ENCODE data around the gene SPATA20. TPM values are rescaled to one million over a fixed set of nuclear protein-coding genes. Genes with fewer than 3 reads are reported as not detected.

SPATA20 gene
- total and polyA plus RNA-seq, 2 of the 4 experiments (the other 2 are of a cell fraction): 17.0 to 35.0 TPM

- no peak for TF ChIP-seq CTCF (conservative IDR thresholded peaks at IDR 0.05; ENCODE audit: low read depth, low read length)
- TF ChIP-seq RCOR1 (IDR thresholded peaks at IDR 0.05; ENCODE audit: insufficient replicate concordance, low read length): no peak
- no peak for TF ChIP-seq CEBPB (IDR thresholded peaks at IDR 0.05; ENCODE audit: low read depth, low read length)
- TF ChIP-seq RAD21 (IDR thresholded peaks at IDR 0.05; ENCODE audit: low read length): no peak
- TF ChIP-seq SMC3 (IDR thresholded peaks at IDR 0.05; ENCODE audit: low read depth, low read length): no peak
- no peak for TF ChIP-seq MAFK (IDR thresholded peaks at IDR 0.05; ENCODE audit: low read depth, low read length)
- no peak for TF ChIP-seq CHD1 (IDR thresholded peaks at IDR 0.05; ENCODE audit: low read depth, low read length)
- TF ChIP-seq MXI1 (IDR thresholded peaks at IDR 0.05; ENCODE audit: borderline replicate concordance, low read depth, low read length): no peak
- no peak for TF ChIP-seq POLR2A (IDR thresholded peaks at IDR 0.05; ENCODE audit: low read depth, low read length)
- TF ChIP-seq, protein P1, sequence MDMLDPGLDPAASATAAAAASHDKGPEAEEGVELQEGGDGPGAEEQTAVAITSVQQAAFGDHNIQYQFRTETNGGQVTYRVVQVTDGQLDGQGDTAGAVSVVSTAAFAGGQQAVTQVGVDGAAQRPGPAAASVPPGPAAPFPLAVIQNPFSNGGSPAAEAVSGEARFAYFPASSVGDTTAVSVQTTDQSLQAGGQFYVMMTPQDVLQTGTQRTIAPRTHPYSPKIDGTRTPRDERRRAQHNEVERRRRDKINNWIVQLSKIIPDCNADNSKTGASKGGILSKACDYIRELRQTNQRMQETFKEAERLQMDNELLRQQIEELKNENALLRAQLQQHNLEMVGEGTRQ (IDR thresholded peaks at IDR 0.05; ENCODE audit: low read depth, low read length): no peak
- TF ChIP-seq ELK1 (IDR thresholded peaks at IDR 0.05; ENCODE audit: borderline replicate concordance, low read depth, low read length): no peak
- no peak for TF ChIP-seq NFE2L2 (IDR thresholded peaks at IDR 0.05; ENCODE audit: low read depth, low read length)
- TF ChIP-seq MAZ (IDR thresholded peaks at IDR 0.05; ENCODE audit: borderline replicate concordance, low read depth, low read length): no peak
- TF ChIP-seq BHLHE40 (IDR thresholded peaks at IDR 0.05; ENCODE audit: low read depth, low read length): no peak
- no peak for TF ChIP-seq RFX5 (IDR thresholded peaks at IDR 0.05; ENCODE audit: low read depth, low read length)
- TF ChIP-seq FOS (IDR thresholded peaks at IDR 0.05; ENCODE audit: low read depth, low read length): no peak
- BruUV-seq (replicated peaks): no TSS peak
- H3K23ac ChIP-seq (ENCODE audit: low read depth, low read length): no peak overlapping the region
- no peak overlapping the region for H4K5ac ChIP-seq (ENCODE audit: low read depth, low read length)
- ATAC-seq (ENCODE audit: low read depth): no peak
- no peak overlapping the region for H2AFZ ChIP-seq (replicated peaks; ENCODE audit: low read length, poor library complexity)
- peaks cover 64% of the 10 kb centered on the region for H3K27me3 ChIP-seq (ENCODE audit: control insufficient read depth, insufficient read depth, low read length)
- WGBS, 2 experiments (ENCODE audit: extremely low coverage in 2 of 2, insufficient read length in 1 of 2): no CpG with 5 or more reads among the region's 4 CpGs
- no peak overlapping the region for H3K56ac ChIP-seq (ENCODE audit: extremely low read depth, insufficient read depth, low read length)
- no peaks in the 10 kb centered on the region for H3K79me1 ChIP-seq (ENCODE audit: low read depth in 1 of 2, low read length in 2 of 2)
- H3K36me3 ChIP-seq (ENCODE audit: control insufficient read depth, insufficient read depth, low read length): no peaks in the 10 kb centered on the region
- no peak overlapping the region for H4K8ac ChIP-seq (ENCODE audit: low read depth in 2 of 2, low read length in 2 of 2)
- no peak overlapping the region for H3K4me3 ChIP-seq (ENCODE audit: insufficient read depth, low read depth, low read length)
- DNase-seq: no peak
- H3K4me2 ChIP-seq (ENCODE audit: low read depth, low read length): no peak overlapping the region
- H2BK20ac ChIP-seq (ENCODE audit: low read depth, low read length): no peak overlapping the region
- H3K27ac ChIP-seq (ENCODE audit: insufficient read depth, low read length): no peak overlapping the region
- H3K9ac ChIP-seq (ENCODE audit: low read depth, low read length): no peak overlapping the region
- no peak overlapping the region for H2BK15ac ChIP-seq (ENCODE audit: low read depth, low read length)
- H2AK5ac ChIP-seq (ENCODE audit: low read depth, low read length): no peak overlapping the region
- H2BK5ac ChIP-seq (ENCODE audit: low read depth, low read length, poor library complexity, severe bottlenecking): no peak overlapping the region
- H3K14ac ChIP-seq (replicated peaks; ENCODE audit: low read depth, low read length): no peak overlapping the region
- no peak overlapping the region for H2AK9ac ChIP-seq (replicated peaks; ENCODE audit: low read depth, low read length, poor library complexity)
- H3K9me1 ChIP-seq (ENCODE audit: insufficient read depth, low read length): no peaks in the 10 kb centered on the region
- no peak overlapping the region for H3K18ac ChIP-seq (ENCODE audit: low read depth, low read length)
- ChIA-PET CTCF (no interaction called here), POLR2A (ENCODE audit: unreplicated experiment) (no interaction called here)
- H4K91ac ChIP-seq (ENCODE audit: insufficient read depth, low read depth, low read length): no peak overlapping the region
- no peaks in the 10 kb centered on the region for H3K9me3 ChIP-seq (ENCODE audit: control insufficient read depth, insufficient read depth, low read length)
- H3K4ac ChIP-seq (ENCODE audit: low read depth, low read length): no peak overlapping the region
- H4K20me1 ChIP-seq (ENCODE audit: insufficient read depth, low read length): no peaks in the 10 kb centered on the region
- dilution Hi-C loops (cut with HindIII; ENCODE audit: low sequenced_read_pairs, unreplicated experiment): no loop called here
- no peak overlapping the region for H2BK120ac ChIP-seq (ENCODE audit: low read depth, low read length)
- intact Hi-C loops (cut with micrococcal nuclease): no loop called here
- in situ Hi-C loops (cut with MboI; ENCODE audit: low sequenced_read_pairs): no loop called here
- H3K4me1 ChIP-seq (ENCODE audit: control insufficient read depth, insufficient read depth, low read length): peaks cover 1% of the 10 kb centered on the region; the same call in 1 of the 2 replicates
These were observed 19.0 kb upstream of the SPATA20 start for GRCh38 chr17:50527949-50528474.
